K562 (cell line): ENCODE data around the gene NRCAM. TPM values are rescaled to one million over a fixed set of nuclear protein-coding genes. Genes with fewer than 3 reads are reported as not detected.

Experiments used
- ATAC-seq: fragments of 200-7000 bp; cut with Tn5 transposase; 3 replicates; pipeline ENCODE4 v1.9.1; 2020; ENCODE audit warnings: moderate library complexity
- BruUV-seq: library from RNA; stranded (reverse); fragments of 400-500 nt; replicated peaks from 2 replicates; lab custom pipeline; 2021; lab: Mats Ljungman, UMichigan
- CTCF ChIA-PET: fragments of 300-600 bp; formaldehyde crosslinking; extraction: SDS; loops from one replicate; lab custom pipeline; 2021; ENCODE audit warnings: low intra/inter-chr PET ratio; lab: Yijun Ruan, JAX
- POLR2A ChIA-PET: fragments of 300-600, 350-650 bp; sonication (Branson Sonifier 250); formaldehyde crosslinking; extraction: SDS; loops from one replicate; lab custom pipeline; 2021; ENCODE audit warnings: antibody characterized with exemption, inconsistent platforms; lab: Yijun Ruan, JAX
- DNase-seq, 4 experiments: peaks; one replicate each; pipeline versions ENCODE4 v3.0.0 to v3.0.0-alpha.2; 2011 to 2018; ENCODE audit warnings: low spot score in 3 of 4, mixed read lengths in 3 of 4; ENCODE audit errors: extremely low read depth in 1 of 4
- FAIRE-seq: peaks from 2 replicates; lab custom pipeline; 2011; peaks lifted over from hg19 to GRCh38; lab: Jason Lieb, UNC
- H2AFZ ChIP-seq: 2 replicates; pipeline ENCODE4 v1.6.0; 2011; ENCODE audit warnings: low read depth, low read length, control low read depth, inconsistent platforms
- H3K27ac ChIP-seq: fragments of 200-600 bp; 3 replicates; pipeline ENCODE4 v1.8.0; 2011; ENCODE audit warnings: low read depth, mild to moderate bottlenecking, control low read depth, inconsistent platforms, low read length, moderate library complexity, mixed read lengths; ENCODE audit errors: extremely low read depth
- H3K27me3 ChIP-seq, 2 experiments: fragments of 300-600 bp in 1 of 2; 2 replicates in 1 of 2; 3 replicates in 1 of 2; pipeline versions ENCODE4 v1.6.0 to v1.8.0; 2011; ENCODE audit warnings: inconsistent platforms in 2 of 2, low read length in 2 of 2, mild to moderate bottlenecking in 1 of 2, mixed read lengths in 1 of 2, moderate library complexity in 1 of 2; ENCODE audit not compliant: control insufficient read depth in 2 of 2, insufficient read depth in 2 of 2
- H3K36me3 ChIP-seq: fragments of 300-600 bp; 3 replicates; pipeline ENCODE4 v1.8.0; 2011; ENCODE audit warnings: mild to moderate bottlenecking, low read length, inconsistent platforms; ENCODE audit not compliant: control insufficient read depth, insufficient read depth
- H3K4me1 ChIP-seq, 2 experiments: fragments of 200-600 bp in 1 of 2; replicated peaks in 1 of 2; 2 replicates in 1 of 2; 3 replicates in 1 of 2; pipeline versions ENCODE4 v1.5.1 to v1.8.0; 2011; ENCODE audit warnings: inconsistent platforms in 2 of 2, low read length in 2 of 2, mild to moderate bottlenecking in 1 of 2, mixed read lengths in 1 of 2, moderate library complexity in 1 of 2; ENCODE audit not compliant: control insufficient read depth in 2 of 2, insufficient read depth in 2 of 2
- H3K4me2 ChIP-seq: 2 replicates; pipeline ENCODE4 v1.6.1; 2011; ENCODE audit warnings: low read length, control low read depth, inconsistent platforms, mixed read lengths; ENCODE audit not compliant: insufficient read depth
- H3K4me3 ChIP-seq: fragments of 200-600 bp; sonication (generic), shearing (Covaris generic); 2 replicates; pipeline ENCODE4 v1.5.1; 2016; ENCODE audit warnings: control low read depth, inconsistent platforms
- H3K79me2 ChIP-seq: fragments of 200-600 bp; 3 replicates; pipeline ENCODE4 v1.8.0; 2011; ENCODE audit warnings: low read length, inconsistent platforms; ENCODE audit not compliant: control insufficient read depth, insufficient read depth
- H3K9ac ChIP-seq, 2 experiments: 2 replicates each; pipeline versions ENCODE4 v1.6.0 to v1.6.1; 2011; ENCODE audit warnings: low read depth in 2 of 2, low read length in 2 of 2, control low read depth in 1 of 2, inconsistent platforms in 1 of 2, mild to moderate bottlenecking in 1 of 2, mixed read lengths in 1 of 2; ENCODE audit not compliant: insufficient read depth in 1 of 2
- H3K9me1 ChIP-seq: one replicate; pipeline ENCODE4 v1.6.0; 2011; ENCODE audit warnings: inconsistent platforms, mild to moderate bottlenecking, low read length, moderate library complexity; ENCODE audit not compliant: control insufficient read depth, insufficient read depth
- H3K9me3 ChIP-seq: replicated peaks from 2 replicates; pipeline ENCODE4 v1.5.1; 2011; ENCODE audit warnings: low read depth, low read length, inconsistent platforms; ENCODE audit not compliant: control insufficient read depth, insufficient read depth
- H4K20me1 ChIP-seq: replicated peaks from 2 replicates; pipeline ENCODE4 v1.6.1; 2011; ENCODE audit warnings: low read length, inconsistent platforms, mixed read lengths; ENCODE audit not compliant: control insufficient read depth, insufficient read depth
- MCM2 ChIP-seq: fragments of 450-650 bp; IDR thresholded peaks from 2 replicates; pipeline ENCODE4 v1.6.1; 2017; ENCODE audit warnings: low read depth, mild to moderate bottlenecking
- RFX1 ChIP-seq: fragments of 450-650 bp; IDR thresholded peaks from 2 replicates; pipeline ENCODE4 v1.6.1; 2016; ENCODE audit warnings: mild to moderate bottlenecking, moderate library complexity
- ZBTB40 ChIP-seq, 2 experiments: fragments of 450-650 bp in 1 of 2; sonication (generic) in 1 of 2; formaldehyde crosslinking in 1 of 2; IDR thresholded peaks; 2 replicates each; pipeline versions ENCODE4 v1.7.1 to v1.9.0; 2016 to 2022; ENCODE audit warnings: inconsistent platforms in 1 of 2, mild to moderate bottlenecking in 1 of 2, missing genetic modification reagents in 1 of 2
- WGBS: fragments of 100-300 bp; shearing (Covaris generic); methylation state at CpG from one replicate; pipeline ENCODE4 v1.1.6; 2016; ENCODE audit warnings: low coverage, mixed read lengths; ENCODE audit not compliant: insufficient coverage; ENCODE audit errors: missing lambda C conversion rate; 5-methylcytosine and 5-hydroxymethylcytosine counted together
- in situ Hi-C: fragments of 300-500 bp; cut with MboI; formaldehyde crosslinking; loops from 4 replicates; pipeline ENCODE4 v1.15.0; 2018; ENCODE audit warnings: inconsistent platforms, mixed read lengths
- intact Hi-C: fragments of 100-400 bp; cut with micrococcal nuclease; formaldehyde crosslinking; loops from 2 replicates; pipeline ENCODE4 v1.14.2; 2022
- polyA plus RNA-seq, 8 experiments: library from polyadenylated mRNA; depleted of rRNA in 4 of 8; stranded (reverse) in 5 of 8; unstranded in 3 of 8; fragments of >200 nt; fragmentation: Nextera tagmentation in 2 of 8; fragmentation: Illumina TruSeq in 1 of 8; extraction: Ambion mirVana in 2 of 8; extraction: Trizol in 1 of 8; gene quantifications; 2 replicates each; pipeline versions ENCODE4 v1.2.1 to v1.2.3, GENCODE V29; 2011 to 2014; ENCODE audit warnings: inconsistent platforms in 1 of 8, missing spikeins in 1 of 8
- total RNA-seq, 7 experiments: library from RNA; depleted of rRNA in 6 of 7; stranded (reverse); fragments of >200 nt in 6 of 7; fragmentation: Illumina TruSeq in 2 of 7; extraction: Trizol in 2 of 7; gene quantifications; 2 replicates each; pipeline versions ENCODE4 v1.2.1 to v1.2.3, GENCODE V29; 2011 to 2021; ENCODE audit warnings: low replicate concordance in 1 of 7

Gene NRCAM
- total and polyA plus RNA-seq, 9 of the 15 experiments (the other 6 are each of a cell fraction or from before 2014, with no cell fraction given) = 0.03 to 0.54 (median 0.12) TPM; not detected in 1

GRCh38 chr7:108332937-108333336 is 123.3 kb downstream of the NRCAM start:
- no peak for DNase-seq
- Histone ChIP-seq H3K9me1 (no peaks in the 10 kb centered on the region), H3K4me3 (no peak overlapping the region), H2AFZ (no peak overlapping the region), H3K27ac (no peak overlapping the region), H3K9ac (no peak overlapping the region), H4K20me1 (no peaks in the 10 kb centered on the region)
- no peak for TF ChIP-seq MCM2
- peak; percentile 30 for TF ChIP-seq RFX1
- TF ChIP-seq ZBTB40 (IDR thresholded peaks at IDR 0.05) = no peak
- no peak for TF ChIP-seq ZBTB40 (CRISPR knock-in tag; IDR thresholded peaks at IDR 0.05)
- TF ChIP-seq, all 486 proteins: peak for 1
- CTCF ChIA-PET = no interaction called here
- no peak overlapping the region for H3K4me2 ChIP-seq
- no peaks in the 10 kb centered on the region for H3K79me2 ChIP-seq
- FAIRE-seq (no peak), ATAC-seq (no peak)
- H3K27me3 ChIP-seq = peaks cover 3% of the 10 kb centered on the region in 2 experiments; a peak in 3 of 5 replicates
- WGBS = 0% methylated on average over 3 of the region's 3 CpGs
- H3K9me3 ChIP-seq = no peaks in the 10 kb centered on the region
- POLR2A ChIA-PET = no interaction called here
- intact Hi-C loops (no loop called here), in situ Hi-C loops (no loop called here)
- BruUV-seq = no TSS peak
- no peaks in the 10 kb centered on the region for H3K4me1 ChIP-seq
- H3K36me3 ChIP-seq = no peaks in the 10 kb centered on the region
